ENCODE results near the gene ZSWIM3.

DNA sequence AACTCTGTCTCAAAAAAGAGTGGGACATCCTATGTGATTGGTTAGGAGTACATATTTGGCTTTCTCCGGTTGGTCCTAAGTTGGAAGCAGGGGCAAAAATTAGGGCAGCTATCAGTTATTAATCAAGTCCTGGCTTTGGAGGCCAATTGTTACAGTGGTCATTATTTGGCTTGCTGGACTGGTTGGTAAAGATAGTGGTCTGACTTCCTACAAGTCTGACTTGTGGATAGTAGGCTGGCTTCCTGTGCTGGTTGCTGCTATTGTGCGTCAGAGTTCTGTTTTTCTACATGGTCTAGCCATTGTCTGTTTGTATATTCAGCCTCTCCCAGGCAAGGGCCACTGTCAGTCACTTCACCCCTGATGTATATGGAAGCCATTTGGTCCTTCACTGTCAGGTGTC, 7.2 kb upstream of the ZSWIM3 start:
- TF ChIP-seq, protein P1, sequence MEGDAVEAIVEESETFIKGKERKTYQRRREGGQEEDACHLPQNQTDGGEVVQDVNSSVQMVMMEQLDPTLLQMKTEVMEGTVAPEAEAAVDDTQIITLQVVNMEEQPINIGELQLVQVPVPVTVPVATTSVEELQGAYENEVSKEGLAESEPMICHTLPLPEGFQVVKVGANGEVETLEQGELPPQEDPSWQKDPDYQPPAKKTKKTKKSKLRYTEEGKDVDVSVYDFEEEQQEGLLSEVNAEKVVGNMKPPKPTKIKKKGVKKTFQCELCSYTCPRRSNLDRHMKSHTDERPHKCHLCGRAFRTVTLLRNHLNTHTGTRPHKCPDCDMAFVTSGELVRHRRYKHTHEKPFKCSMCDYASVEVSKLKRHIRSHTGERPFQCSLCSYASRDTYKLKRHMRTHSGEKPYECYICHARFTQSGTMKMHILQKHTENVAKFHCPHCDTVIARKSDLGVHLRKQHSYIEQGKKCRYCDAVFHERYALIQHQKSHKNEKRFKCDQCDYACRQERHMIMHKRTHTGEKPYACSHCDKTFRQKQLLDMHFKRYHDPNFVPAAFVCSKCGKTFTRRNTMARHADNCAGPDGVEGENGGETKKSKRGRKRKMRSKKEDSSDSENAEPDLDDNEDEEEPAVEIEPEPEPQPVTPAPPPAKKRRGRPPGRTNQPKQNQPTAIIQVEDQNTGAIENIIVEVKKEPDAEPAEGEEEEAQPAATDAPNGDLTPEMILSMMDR (IDR thresholded peaks at IDR 0.05; ENCODE audit: low read length): no peak
- TF ChIP-seq EZH2 (optimal IDR thresholded peaks at IDR 0.05; ENCODE audit: low read depth, low read length) (no peak), EZH2phosphoT487 (IDR thresholded peaks at IDR 0.05; ENCODE audit: low read length) (no peak)
